GM19397 (cell line): ENCODE measurements around the gene HCLS1.
"Not testable (repeated sequence)": the region's sequence is repeated elsewhere in the genome, so short reads cannot be mapped to it uniquely, and the experiment has no call there.

ENCODE experiments used
- ATAC-seq: cut with Tn5 transposase; IDR thresholded peaks from one replicate; pipeline ENCODE4 v1.9.1; 2021; ENCODE audit warnings: mild to moderate bottlenecking, moderate library complexity; ENCODE audit not compliant: unreplicated experiment

Gene HCLS1

DNA sequence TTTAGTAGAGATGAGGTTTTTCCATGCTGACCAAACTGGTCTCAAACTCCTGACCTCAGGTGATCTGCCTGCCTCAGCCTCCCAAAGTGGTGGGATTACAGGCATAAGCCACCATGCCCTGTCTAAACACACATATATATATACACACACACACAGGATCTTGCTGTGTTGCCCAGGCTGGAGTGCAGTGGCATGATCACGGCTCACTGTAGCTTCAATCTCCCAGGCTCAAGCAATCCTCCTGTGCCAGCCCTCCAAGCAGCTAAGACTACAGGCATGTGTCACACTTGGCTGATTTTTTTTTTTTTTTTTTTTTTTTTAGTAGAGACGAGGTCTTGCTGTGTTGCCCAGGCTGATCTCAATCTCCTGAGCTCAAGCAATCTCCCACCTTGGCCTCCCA lies 60.8 kb downstream of the HCLS1 start:
- not testable (repeated sequence) for ATAC-seq

DNA sequence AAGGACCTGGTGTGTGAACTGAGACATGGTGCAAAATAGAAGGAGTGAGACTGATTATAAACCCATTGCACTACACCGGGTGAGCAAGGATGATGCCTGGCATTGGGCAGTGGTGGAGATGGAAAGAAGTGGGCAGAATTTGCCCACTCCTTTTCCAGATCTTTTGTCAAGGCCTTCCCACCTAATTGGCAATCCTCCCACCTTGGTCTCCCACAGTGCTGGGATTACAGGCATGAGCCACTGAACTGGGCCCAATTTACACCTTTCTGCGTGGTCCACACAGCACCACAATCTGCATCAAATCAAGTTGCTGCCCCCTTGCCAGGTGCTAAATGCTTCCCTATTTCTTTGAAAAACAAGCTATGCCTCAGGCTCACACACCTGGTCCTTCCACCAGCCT lies 62.1 kb downstream of the HCLS1 start:
- ATAC-seq = no peak

DNA sequence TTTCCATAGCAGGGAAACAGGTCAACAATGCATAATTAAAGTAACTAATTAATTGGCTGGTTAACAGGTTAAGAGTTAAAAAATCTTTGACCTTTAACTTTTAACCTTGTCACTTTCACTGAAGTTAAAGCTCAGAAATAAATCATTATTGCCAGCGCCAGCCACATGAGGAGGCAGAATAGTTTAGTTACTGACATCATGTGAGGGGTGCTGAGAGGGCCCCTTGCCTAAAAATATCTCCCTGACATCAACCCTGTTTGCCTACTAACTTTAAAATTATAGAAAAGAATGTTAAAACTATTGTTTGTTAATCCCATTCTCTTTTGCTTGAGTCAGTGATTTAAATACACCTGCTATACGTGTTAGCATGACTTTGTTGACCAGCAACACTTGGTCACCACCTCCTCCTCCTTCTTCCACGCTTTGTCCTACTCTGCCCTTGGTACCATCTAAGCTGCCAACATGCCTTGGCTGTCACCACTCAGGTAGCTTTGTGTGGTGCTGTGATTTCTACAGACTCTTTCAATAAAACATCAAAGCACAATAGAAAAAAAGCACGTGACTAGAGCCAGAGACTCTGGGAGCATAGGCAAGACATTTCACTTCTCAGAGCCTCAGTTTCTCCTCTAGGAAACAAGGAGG lies 64.8 kb downstream of the HCLS1 start:
- no peak for ATAC-seq

DNA sequence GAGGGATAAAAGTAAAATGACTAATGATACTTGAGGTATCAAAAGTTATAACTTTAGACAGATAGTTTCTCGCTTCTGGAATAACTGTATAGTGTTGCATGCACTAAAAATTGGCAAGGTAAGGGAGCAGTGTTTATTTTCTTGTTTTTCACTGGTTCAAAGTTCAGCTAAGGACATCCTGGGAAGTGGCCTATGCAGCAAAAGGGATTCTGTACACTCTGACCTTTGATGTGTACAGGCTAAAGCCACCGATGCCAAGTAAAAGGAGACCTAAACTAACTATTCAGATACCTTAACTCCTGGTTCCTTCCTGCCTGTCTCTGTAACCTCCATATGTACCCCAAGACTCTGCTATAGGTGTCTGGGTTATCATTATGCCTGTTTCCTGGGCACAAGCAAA lies 65.9 kb downstream of the HCLS1 start:
- no peak for ATAC-seq

DNA sequence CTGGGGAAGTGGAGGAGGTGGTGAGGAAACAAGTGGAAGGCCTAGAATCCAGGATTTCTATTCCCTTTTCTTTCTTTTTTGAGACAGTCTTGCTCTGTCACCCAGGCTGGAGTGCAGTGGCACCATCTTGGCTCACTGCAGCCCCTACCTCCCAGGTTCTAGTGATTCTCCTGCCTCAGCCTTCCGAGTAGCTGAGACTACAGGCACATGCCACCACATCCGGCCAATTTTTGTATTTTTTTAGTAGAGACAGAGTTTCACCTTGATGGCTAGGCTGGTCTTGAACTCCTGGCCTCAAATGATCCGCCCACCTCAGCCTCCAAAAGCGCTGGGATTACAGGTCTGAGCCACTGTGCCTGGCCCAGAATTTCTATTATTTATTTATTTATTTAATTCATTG lies 66.9 kb downstream of the HCLS1 start:
- ATAC-seq = peak; percentile 18

DNA sequence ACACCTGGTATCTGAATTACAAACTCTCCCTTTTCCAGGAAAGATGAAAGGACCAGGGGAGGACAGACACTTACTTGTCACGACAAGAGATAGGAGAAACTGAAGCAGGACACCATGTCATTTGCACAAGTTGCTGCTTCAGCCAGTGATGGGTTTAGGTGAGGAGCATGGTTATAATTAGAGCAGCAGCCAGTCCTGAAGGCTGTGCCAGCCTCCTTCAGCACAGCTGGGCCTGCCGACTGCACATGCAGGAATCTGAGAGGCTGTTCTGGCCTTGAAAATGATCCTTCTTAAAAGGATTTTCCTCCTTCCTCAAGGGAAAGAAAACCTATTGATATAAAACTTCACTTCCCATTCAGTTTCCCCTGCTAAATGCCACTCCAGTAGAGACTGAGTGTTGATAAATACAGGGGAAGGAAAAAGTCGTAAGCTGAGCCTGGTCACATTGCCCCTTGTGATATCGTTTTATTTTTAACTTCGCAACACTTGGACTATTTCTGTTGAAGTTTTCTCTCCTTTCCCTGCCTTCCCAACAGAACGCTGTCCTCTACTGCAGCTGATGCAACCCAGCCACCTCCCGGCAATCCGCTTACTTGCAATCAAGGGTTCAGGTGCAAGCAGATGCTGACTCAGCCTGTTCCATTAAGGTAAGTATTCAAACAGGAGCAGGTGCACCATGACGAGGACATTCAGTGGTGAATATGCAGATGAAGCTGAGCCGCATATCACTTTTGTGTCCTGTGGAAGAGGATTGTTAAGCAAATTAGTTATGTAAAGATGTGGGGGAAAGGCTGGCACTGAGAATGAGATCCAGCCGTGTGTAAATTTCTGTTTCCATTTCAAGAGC lies 67.6 kb downstream of the HCLS1 start, which contains the start of gene FBXO40:
FBXO40 (plus strand) TSS at position 524 of the 847 bp plus-strand sequence. CDS start 27,197 bp downstream, outside the sequence.
- peak; percentile 61 for ATAC-seq

DNA sequence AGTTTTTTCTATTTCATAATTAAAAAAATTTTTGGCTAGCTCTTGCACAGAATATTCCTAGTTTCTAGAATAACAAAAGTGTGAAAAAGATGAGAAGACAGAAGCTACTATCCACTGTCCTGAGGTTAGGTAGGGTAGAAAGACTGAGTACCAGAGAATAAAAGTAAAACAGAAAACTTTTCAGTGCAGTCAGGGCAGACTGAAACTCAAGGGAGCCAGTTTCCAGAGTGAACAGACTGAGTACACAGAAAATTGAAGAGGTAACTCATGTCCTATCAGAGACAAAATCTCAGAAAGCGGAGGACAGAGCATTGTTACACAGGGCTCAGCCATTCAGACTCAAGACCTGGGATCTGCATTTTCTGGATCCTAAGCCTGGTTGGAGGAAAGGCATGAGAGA lies 76.3 kb downstream of the HCLS1 start:
- ATAC-seq = no peak

DNA sequence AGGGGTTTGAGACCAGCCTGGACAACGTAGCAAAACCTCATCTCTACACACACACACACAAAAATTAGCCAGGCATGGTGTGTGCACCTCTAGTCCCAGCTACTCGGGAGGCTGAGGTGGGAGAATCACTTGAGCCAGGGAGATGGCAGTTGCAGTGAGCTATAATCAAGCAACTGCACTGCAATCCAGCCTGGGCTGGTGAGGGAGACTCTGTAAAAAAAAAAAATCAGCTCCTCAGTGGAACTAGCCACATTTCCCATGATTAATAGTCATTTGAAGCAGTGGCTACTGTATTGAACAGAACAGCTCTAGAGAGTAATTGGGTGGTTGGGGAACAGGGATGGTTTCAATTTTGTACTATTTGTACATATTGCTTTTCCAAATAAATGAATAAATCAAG lies 79.0 kb downstream of the HCLS1 start:
- no peak for ATAC-seq
